ENCODE measurements around the gene KCNT1. TPM values are rescaled to one million over a fixed set of nuclear protein-coding genes. Genes with fewer than 3 reads are reported as not detected.

The KCNT1 gene
- total RNA-seq, 4 donors from 2014 or later, result 0.28 to 0.52 TPM; not detected in 2

GRCh38 chr9:135751501-135751900 is 49.5 kb downstream of the KCNT1 start:
- TF ChIP-seq, protein P1, sequence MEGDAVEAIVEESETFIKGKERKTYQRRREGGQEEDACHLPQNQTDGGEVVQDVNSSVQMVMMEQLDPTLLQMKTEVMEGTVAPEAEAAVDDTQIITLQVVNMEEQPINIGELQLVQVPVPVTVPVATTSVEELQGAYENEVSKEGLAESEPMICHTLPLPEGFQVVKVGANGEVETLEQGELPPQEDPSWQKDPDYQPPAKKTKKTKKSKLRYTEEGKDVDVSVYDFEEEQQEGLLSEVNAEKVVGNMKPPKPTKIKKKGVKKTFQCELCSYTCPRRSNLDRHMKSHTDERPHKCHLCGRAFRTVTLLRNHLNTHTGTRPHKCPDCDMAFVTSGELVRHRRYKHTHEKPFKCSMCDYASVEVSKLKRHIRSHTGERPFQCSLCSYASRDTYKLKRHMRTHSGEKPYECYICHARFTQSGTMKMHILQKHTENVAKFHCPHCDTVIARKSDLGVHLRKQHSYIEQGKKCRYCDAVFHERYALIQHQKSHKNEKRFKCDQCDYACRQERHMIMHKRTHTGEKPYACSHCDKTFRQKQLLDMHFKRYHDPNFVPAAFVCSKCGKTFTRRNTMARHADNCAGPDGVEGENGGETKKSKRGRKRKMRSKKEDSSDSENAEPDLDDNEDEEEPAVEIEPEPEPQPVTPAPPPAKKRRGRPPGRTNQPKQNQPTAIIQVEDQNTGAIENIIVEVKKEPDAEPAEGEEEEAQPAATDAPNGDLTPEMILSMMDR (IDR thresholded peaks at IDR 0.05), result no peak
- no peak for TF ChIP-seq POLR2A (IDR thresholded peaks at IDR 0.05)
- H3K4me1 ChIP-seq, result no peaks in the 10 kb centered on the region
- no peak overlapping the region for H3K27ac ChIP-seq
- no peak for DNase-seq
- H3K36me3 ChIP-seq, result no peaks in the 10 kb centered on the region
- no peaks in the 10 kb centered on the region for H3K27me3 ChIP-seq
- intact Hi-C loops (cut with DNase I; ENCODE audit: low total_unique reads), result no loop called here
- H3K4me3 ChIP-seq, result no peak overlapping the region
- no peaks in the 10 kb centered on the region for H3K9me3 ChIP-seq

- H3K4me1 ChIP-seq, result no peaks in the 10 kb centered on the region
- no peaks in the 10 kb centered on the region for H3K36me3 ChIP-seq
- H3K9me3 ChIP-seq, result no peaks in the 10 kb centered on the region
- H3K27ac ChIP-seq, result no peak overlapping the region
- no peak for DNase-seq
- H3K27me3 ChIP-seq, result no peaks in the 10 kb centered on the region
- no peak overlapping the region for H3K4me3 ChIP-seq
- intact Hi-C loops (cut with DNase I; ENCODE audit: low total_unique reads), result no loop called here
- TF ChIP-seq, protein P1 (IDR thresholded peaks at IDR 0.05), result no peak
- TF ChIP-seq POLR2A (IDR thresholded peaks at IDR 0.05), result no peak
Measured at GRCh38 chr9:135752281-135753204, 50.6 kb downstream of the KCNT1 start.

DNA sequence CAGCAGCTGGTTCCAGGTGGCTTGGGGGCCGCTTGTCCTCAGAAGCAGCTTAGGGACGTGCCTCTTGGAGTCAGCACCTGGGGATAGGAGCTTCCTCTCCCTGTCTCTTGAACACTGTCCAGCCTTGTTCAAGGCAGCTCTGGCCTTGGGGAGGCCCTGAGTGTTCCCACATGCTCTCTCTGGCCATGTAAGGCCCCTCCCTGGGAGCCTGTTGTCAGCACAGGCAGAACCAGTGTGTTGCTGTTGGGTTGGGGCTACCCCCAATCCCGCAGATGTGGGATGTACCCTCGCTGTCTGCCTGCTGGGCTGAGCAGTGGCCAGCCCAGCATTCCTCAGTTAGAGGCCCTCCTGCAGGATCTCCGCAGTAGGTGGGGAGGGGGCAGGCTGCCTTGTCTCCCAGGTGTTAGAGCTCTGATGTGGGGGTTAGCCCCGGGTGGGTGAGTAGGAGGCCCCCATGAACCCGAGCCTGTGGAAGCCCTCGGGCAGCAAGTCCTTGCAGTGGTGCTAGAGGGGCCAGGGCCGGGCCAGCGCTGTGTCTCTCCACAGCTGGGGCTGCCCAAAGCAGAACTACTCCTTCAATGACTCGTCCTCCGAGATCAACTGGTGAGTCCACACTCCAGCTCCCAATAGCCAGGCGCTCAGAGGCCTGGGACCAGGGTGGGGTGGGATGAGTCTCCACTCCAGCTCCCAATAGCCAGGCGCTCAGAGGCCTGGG is 51.6 kb downstream of the KCNT1 start:
- Histone ChIP-seq H3K4me1 (no peaks in the 10 kb centered on the region), H3K27ac (no peak overlapping the region), H3K27me3 (no peaks in the 10 kb centered on the region), H3K9me3 (no peaks in the 10 kb centered on the region), H3K4me3 (no peak overlapping the region), H3K36me3 (no peaks in the 10 kb centered on the region)
- no peak for DNase-seq
- intact Hi-C loops (cut with DNase I; ENCODE audit: low total_unique reads), result no loop called here
- TF ChIP-seq, protein P1 (IDR thresholded peaks at IDR 0.05), result no peak
- no peak for TF ChIP-seq POLR2A (IDR thresholded peaks at IDR 0.05)

- H3K36me3 ChIP-seq, result no peaks in the 10 kb centered on the region
- no peaks in the 10 kb centered on the region for H3K27me3 ChIP-seq
- H3K4me1 ChIP-seq, result no peaks in the 10 kb centered on the region
- H3K4me3 ChIP-seq, result no peak overlapping the region
- DNase-seq, result no peak
- TF ChIP-seq, protein P1 (IDR thresholded peaks at IDR 0.05), result no peak
- TF ChIP-seq POLR2A (IDR thresholded peaks at IDR 0.05), result no peak
- no peaks in the 10 kb centered on the region for H3K9me3 ChIP-seq
- intact Hi-C loops (cut with DNase I; ENCODE audit: low total_unique reads), result no loop called here
- H3K27ac ChIP-seq, result no peak overlapping the region
Measured at GRCh38 chr9:135756576-135756975, 54.6 kb downstream of the KCNT1 start.

DNA sequence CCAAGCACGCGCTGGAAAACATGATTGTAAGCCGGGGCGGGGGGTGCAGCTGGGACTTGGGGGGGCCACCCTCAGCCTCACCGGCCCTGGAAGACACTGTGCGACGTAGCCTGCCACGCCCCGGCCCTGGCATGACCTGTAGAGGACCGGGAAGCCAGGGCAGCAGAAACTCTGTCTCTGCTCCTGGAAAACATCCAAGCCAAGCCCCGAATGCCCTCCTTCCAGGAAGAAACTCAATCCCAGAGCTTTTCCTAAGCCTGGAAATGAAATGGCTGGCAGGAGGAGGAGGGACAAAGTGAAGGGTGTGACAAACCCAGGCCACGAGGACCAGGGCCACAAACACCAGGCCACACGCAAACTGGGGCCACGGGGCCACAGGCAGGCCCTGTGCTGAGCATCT is 55.4 kb downstream of the KCNT1 start:
- H3K27me3 ChIP-seq, result no peaks in the 10 kb centered on the region
- no peaks in the 10 kb centered on the region for H3K36me3 ChIP-seq
- intact Hi-C loops (cut with DNase I; ENCODE audit: low total_unique reads), result no loop called here
- H3K4me3 ChIP-seq, result no peak overlapping the region
- TF ChIP-seq POLR2A (IDR thresholded peaks at IDR 0.05), result no peak
- TF ChIP-seq, protein P1 (IDR thresholded peaks at IDR 0.05), result no peak
- H3K4me1 ChIP-seq, result no peaks in the 10 kb centered on the region
- H3K9me3 ChIP-seq, result no peaks in the 10 kb centered on the region
- no peak overlapping the region for H3K27ac ChIP-seq
- no peak for DNase-seq

All from uterus (tissue), 4 donors.